TTC549 (cell line): ENCODE results near the gene MYOZ2.

Experiments used
- FAIRE-seq: peaks from 2 replicates; lab custom pipeline; 2012; peaks lifted over from hg19 to GRCh38; lab: Jason Lieb, UNC

MYOZ2 gene

GRCh38 chr4:119197772-119198212 is 62.2 kb downstream of the MYOZ2 start:
- FAIRE-seq: no peak

DNA sequence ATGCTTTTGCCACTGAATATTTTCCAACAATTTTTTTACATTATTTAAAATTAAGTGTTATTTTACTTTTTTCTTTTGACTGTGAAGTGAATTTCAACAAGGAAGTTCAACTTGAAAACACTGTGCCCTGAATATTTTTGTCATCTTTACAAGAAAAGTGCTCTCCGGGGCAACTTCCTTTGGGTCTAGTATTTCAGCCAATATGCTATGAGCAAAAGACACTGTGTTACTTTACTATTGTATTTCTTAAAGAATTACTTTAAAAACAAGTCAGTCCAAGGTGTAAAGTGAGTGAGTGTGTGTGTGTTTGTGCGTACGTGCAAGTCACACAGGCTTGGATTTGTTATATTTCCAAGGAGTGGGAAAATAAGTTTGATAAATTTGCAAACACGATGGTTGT is 69.3 kb downstream of the MYOZ2 start:
- no peak for FAIRE-seq

DNA sequence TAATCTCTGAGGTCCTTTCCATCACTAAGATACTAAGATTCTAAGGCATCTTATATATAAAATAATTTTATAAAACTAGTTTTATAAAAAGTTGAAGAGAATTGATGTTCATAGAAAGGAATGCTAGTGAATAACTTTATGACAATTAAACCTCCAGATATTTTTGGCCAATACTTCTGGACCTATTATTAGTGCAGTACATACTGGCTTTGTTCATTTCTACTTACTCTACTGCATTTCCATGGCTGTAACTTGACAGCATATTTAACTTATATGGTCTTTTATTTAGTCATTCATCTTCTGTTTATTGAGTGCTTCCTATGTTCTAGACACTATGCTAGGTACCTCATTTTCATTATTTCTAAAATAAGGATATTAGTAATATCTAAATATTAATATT is 70.1 kb downstream of the MYOZ2 start:
- no peak for FAIRE-seq

DNA sequence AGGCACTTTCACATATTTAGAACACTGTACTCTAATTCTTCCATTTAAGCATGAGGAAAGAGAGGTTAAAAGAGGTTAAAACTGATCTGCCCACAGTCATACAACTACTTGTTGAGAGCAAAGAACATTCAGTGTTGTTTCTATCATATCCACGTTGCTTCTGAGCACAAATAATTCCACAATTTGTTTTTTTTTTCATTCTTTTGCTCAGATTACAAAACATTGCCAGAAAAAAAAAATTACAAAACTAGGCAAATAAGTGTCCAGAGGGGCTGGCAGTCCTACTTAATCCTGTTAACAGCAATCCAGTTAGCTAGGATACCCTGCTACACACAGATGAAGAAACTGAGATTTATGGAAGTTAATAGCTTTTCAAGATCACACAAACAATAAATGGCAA is 70.5 kb downstream of the MYOZ2 start:
- FAIRE-seq: no peak

DNA sequence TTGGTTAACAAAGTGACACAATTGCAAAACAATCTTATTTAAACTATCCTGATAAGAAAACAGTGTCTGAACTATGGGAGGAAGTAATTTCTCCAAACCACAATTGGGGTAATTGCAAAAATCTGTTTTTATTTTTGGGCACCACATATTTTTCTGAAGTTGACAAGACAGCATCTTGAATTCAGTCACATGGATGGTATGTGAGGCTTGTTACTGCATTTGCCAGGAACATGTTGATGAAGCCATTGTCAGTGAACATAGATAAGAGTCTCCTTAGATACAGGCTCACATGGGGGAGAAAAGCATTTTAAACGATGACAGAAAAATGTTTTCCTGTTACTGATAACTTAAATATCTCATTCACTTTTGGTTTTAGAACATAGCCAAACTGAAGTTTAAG is 71.4 kb downstream of the MYOZ2 start:
- no peak for FAIRE-seq

DNA sequence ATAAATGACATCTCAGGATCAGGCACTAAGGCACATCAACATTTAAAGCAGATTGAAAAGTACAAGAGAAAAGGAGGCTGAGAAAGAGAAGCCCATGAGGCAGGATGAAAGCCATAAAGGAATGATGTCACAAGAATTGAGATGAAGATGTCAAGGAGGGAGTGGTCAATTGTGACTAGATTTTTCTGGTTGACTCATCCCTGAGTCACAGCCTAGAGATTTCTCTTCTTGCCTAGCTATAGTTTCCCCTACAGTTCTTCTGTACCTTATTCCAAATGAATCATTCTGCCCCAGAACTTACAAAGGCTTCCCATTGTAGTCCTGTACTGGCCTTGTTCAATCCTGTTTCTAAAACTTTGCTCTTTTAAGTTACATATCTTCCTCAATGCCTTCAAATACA is 73.4 kb downstream of the MYOZ2 start:
- no peak for FAIRE-seq

GRCh38 chr4:119209586-119209985 is 74.0 kb downstream of the MYOZ2 start:
- no peak for FAIRE-seq

DNA sequence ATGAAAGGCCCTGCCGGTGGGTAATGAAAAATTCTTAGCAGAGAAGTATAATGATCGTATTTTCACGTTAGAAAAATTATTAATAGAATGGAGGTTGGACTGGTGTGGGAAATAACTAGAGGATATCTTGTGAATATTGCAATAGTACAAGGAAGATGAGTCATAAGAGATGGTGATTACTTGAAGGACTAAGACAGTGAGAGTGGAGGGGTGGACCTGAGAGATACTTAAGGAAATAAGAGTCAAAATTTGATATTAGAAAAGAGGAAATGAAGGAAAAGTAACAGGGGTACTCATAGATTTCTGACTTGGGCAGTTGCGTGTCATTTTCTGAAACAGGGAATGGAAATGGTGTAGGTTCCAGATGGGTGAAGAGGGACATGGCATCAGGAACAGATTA is 75.1 kb downstream of the MYOZ2 start:
- FAIRE-seq: no peak

DNA sequence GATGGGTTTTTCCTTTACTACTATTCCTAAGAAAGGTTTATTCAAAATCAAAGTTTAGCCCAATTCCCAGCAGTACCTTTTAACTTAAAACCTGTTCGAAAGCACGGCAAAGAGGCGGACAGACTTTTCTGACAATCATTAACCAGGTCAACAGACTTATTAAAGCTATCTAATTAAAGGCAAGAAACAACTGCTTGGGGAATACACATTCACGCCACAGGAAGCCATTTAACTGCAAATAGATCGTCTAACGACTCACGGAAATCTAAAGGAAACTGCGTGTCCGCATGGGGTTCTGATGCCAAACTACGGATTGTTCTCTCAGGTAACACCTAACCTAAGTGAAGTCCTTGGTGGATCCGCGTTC is 76.2 kb downstream of the MYOZ2 start:
- no peak for FAIRE-seq

DNA sequence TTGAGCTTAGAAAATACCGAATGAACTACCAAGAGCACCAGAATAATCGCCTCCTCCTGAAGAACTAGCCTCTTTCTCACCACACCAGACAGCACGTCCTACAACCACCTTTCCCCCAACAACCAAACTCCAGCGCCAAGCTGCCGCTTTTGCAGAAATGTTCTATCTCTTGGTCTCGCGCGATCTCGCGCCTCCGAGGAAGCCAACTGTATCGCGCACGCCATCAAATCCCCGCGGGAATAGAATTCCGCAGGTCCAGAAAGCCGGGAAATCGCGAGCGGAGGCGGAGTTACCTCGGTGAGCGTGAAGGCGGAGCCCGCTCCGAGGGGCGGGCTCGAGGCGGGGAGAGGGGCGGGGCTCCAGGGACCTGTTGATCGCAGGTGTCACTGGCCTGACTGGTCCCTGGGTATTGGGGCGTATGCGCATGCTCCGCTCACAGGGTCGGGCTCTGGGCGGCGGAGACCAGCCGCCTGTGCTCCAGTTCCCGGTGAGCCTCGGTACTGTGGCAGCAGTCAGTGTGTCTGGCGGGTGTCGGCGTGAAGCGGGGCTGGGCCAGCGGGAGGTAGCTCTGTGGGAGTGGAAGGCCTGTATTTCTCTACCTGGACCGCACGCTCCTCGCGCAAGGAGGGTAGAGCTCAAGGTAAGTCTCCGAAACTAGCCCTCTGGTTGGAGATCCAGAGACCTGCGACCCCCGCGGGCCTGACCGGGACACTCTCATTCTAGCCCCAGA is 76.8 kb downstream of the MYOZ2 start, which contains the start of gene USP53:
Gene USP53, plus strand, starts transcription at position 480 of the 730 bp plus-strand sequence. CDS start 27,047 bp downstream, outside the sequence.
- peak; percentile 91 for FAIRE-seq

- FAIRE-seq: no peak
These were observed 77.5 kb downstream of the MYOZ2 start for GRCh38 chr4:119212964-119213606.

DNA sequence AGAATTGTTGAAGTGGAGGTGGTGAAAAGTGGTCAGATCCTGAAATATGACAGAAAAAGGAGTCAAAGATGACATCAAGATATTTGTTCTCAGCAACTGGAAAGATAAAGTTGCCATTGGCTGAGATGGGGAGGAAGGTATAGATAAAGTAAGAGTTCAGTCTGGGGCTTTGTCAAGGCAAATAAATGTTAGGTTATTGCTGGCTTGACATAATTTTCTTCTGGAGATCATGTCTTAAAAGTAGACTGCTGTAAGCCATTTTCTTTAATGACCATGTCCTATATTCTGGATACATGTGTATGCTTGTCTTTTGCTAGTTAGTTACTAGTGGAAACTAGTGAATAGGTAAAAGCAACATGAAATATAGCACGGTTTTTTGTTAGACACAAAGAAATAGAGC is 82.5 kb downstream of the MYOZ2 start:
- FAIRE-seq: no peak

- FAIRE-seq: no peak
These were observed 85.8 kb downstream of the MYOZ2 start for GRCh38 chr4:119221412-119221811.

- FAIRE-seq: no peak
These were observed 92.1 kb downstream of the MYOZ2 start for GRCh38 chr4:119227690-119228089.

DNA sequence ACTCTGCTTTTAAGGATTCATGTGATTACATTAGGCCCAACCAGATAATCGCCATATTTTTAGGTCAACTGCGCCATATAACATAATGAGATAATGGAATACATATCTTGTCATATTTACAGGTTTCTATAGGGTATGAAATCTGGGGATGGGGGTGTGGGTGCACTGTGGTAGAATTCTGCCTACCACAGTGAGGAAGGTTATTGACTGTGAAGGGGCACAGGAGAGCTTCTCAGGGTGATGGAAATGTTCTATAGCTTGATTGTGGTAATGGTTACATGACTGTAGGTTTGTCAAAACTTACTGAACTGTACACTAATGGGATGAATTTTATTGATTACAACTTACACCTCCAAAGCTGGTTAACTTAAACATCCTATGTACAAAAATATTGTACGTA is 92.8 kb downstream of the MYOZ2 start:
- FAIRE-seq: no peak

DNA sequence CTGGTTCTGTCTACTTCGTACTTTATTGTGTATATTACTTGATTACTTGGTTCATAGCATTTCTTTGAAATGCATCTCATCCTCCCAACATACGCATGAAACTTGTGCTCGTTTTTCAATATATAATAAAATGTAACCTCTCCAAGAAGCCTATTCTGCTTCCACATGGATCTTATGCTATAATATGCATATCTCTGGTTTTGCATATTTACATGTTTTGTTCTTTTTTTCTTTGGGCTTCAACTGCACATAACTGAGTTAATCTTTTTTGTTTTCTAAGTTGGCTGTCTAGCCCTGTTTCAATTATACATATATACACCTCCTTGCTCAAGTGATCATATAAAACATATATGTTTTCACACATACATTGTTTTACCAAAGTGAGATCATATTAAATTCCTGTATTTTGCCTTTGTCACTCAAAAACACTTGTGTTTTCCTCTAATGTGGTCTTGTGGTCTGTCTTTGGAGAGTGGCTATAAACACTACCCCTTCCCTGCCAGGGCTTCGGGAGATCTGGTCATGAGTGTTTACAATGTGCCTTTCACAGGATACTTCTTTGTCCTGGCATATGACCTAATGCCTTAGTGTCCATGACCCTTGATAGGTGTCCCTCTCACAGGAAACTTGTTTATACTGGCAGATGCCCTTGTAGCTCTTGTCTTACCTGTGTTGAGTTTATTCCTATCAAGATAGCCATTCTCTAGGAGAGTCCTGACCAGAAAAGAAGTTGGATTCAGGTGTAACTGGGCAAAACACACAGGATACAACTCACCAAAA is 94.5 kb downstream of the MYOZ2 start:
- FAIRE-seq: no peak

DNA sequence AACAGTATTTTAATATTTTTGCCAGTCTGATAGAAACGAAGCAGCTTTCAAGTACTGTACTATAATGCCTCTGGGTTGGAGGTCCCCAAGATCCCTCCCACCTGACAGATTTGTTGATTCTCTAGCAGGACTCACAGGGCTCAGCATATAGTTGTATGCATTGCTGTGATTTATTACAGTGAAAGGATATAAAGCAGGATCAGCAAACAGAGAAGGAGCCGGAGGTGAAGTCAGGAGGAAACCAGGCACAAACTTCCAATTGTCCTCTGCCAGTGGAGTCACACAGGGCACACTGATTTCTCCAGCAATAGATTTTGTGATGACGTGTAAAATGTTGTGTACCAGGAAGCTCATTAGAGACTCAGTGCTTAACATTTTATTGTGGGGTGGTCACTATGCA is 95.9 kb downstream of the MYOZ2 start:
- FAIRE-seq: no peak

GRCh38 chr4:119232286-119232685 is 96.7 kb downstream of the MYOZ2 start:
- FAIRE-seq: no peak

DNA sequence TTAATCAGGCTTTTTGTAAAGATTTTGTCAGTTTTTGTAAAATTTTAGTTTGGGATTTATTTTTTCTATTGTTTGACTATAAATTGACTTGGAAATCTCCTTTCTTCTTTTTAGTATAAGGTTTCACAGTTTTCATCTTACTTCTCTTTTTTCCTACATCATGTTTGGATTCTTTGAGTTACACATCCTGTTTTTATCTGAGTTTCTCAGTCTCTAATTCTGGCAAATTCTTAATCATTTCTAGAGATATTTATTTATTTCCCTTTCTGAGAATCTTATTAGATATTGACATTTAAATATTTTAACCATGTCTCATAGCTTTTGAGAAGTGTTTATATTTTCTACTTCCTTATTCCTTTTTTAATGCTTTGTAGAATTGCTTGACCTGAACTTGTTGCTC is 97.6 kb downstream of the MYOZ2 start:
- FAIRE-seq: no peak

GRCh38 chr4:119233750-119234149 is 98.1 kb downstream of the MYOZ2 start:
- no peak for FAIRE-seq

GRCh38 chr4:119237201-119237600 is 101.6 kb downstream of the MYOZ2 start:
- FAIRE-seq: no peak
